Stimulated activated CD8-positive, alpha-beta memory T cell treated with anti-CD3 and anti-CD28 coated beads, Interleukin-7, amount 100 ng/mL, for 4 hours (primary cell): ENCODE results near the gene CLDN24.

Experiments used
- DNase-seq, 2 donors: peaks; one replicate each; pipeline ENCODE4 v3.0.0-alpha.2; 2020; ENCODE audit warnings: low read depth in 2 of 2

Gene CLDN24

GRCh38 chr4:183322326-183322725 lies at the start of gene CLDN24:
CLDN24 (minus strand) TSS chr4:183322426; CDS start chr4:183322426, 0 bp downstream.
- no peak for DNase-seq

- no peak for DNase-seq
Measured at GRCh38 chr4:183370786-183371185, 48.6 kb upstream of the CLDN24 start.

GRCh38 chr4:183369073-183369472 lies 46.8 kb upstream of the CLDN24 start:
- no peak for DNase-seq

GRCh38 chr4:183366206-183366835 lies 44.1 kb upstream of the CLDN24 start:
- no peak for DNase-seq

GRCh38 chr4:183364025-183364424 lies 41.8 kb upstream of the CLDN24 start:
- no peak for DNase-seq

GRCh38 chr4:183362916-183363542 lies 40.8 kb upstream of the CLDN24 start:
- DNase-seq = no peak

- DNase-seq = no peak
Measured at GRCh38 chr4:183362036-183362435, 39.8 kb upstream of the CLDN24 start.

- no peak for DNase-seq
Measured at GRCh38 chr4:183360161-183360919, 38.1 kb upstream of the CLDN24 start.

GRCh38 chr4:183358215-183358755 lies 36.1 kb upstream of the CLDN24 start:
- DNase-seq = no peak

- no peak for DNase-seq
Measured at GRCh38 chr4:183356931-183357675, 34.9 kb upstream of the CLDN24 start.

- no peak for DNase-seq
Measured at GRCh38 chr4:183356173-183356830, 34.1 kb upstream of the CLDN24 start.

GRCh38 chr4:183355405-183355804 lies 33.2 kb upstream of the CLDN24 start:
- DNase-seq = no peak

- DNase-seq = no peak
Measured at GRCh38 chr4:183354219-183354618, 32.0 kb upstream of the CLDN24 start.

- DNase-seq = no peak
Measured at GRCh38 chr4:183353557-183353956, 31.3 kb upstream of the CLDN24 start.

- DNase-seq = no peak
Measured at GRCh38 chr4:183352546-183352945, 30.3 kb upstream of the CLDN24 start.

GRCh38 chr4:183350317-183351071 lies 28.3 kb upstream of the CLDN24 start:
- DNase-seq = no peak

GRCh38 chr4:183349673-183350072 lies 27.4 kb upstream of the CLDN24 start:
- DNase-seq = no peak

- DNase-seq = no peak
Measured at GRCh38 chr4:183348706-183349659, 26.8 kb upstream of the CLDN24 start.

GRCh38 chr4:183348136-183348535 lies 25.9 kb upstream of the CLDN24 start:
- no peak for DNase-seq
